Liver (tissue), 9 donors: ENCODE results near the gene WRAP73. TPM values are rescaled to one million over a fixed set of nuclear protein-coding genes. Genes with fewer than 3 reads are reported as not detected.

Experiments used
- DNase-seq: peaks from one replicate; pipeline ENCODE4 v3.0.0-alpha.2; 2017; ENCODE audit warnings: low spot score
- H3K27ac ChIP-seq, 2 donors: one replicate each; pipeline ENCODE4 v1.7.0; 2013; ENCODE audit warnings: inconsistent platforms in 2 of 2, low read length in 2 of 2, control low read depth in 1 of 2, low read depth in 1 of 2, mild to moderate bottlenecking in 1 of 2
- H3K27me3 ChIP-seq, 4 donors: one replicate each; pipeline versions ENCODE4 v1.6.1 to v1.7.0; 2013; ENCODE audit warnings: low read length in 3 of 4, inconsistent platforms in 1 of 4, mild to moderate bottlenecking in 1 of 4, moderate library complexity in 1 of 4; ENCODE audit not compliant: control insufficient read depth in 4 of 4, insufficient read depth in 4 of 4
- H3K36me3 ChIP-seq, 4 donors: one replicate each; pipeline versions ENCODE4 v1.6.1 to v1.7.0; 2013; ENCODE audit warnings: low read length in 3 of 4, mild to moderate bottlenecking in 3 of 4, low read depth in 1 of 4, moderate library complexity in 1 of 4; ENCODE audit not compliant: control insufficient read depth in 4 of 4, insufficient read depth in 3 of 4
- H3K4me1 ChIP-seq, 4 donors: one replicate each; pipeline versions ENCODE4 v1.6.1 to v1.7.0; 2013; ENCODE audit warnings: low read length in 3 of 4, mild to moderate bottlenecking in 3 of 4, moderate library complexity in 1 of 4; ENCODE audit not compliant: control insufficient read depth in 4 of 4, insufficient read depth in 4 of 4
- H3K4me3 ChIP-seq, 3 donors: one replicate each; pipeline versions ENCODE4 v1.6.1 to v1.7.0; 2013; ENCODE audit warnings: low read length in 3 of 3, control low read depth in 1 of 3, low read depth in 1 of 3, mild to moderate bottlenecking in 1 of 3
- H3K9ac ChIP-seq, 2 donors: one replicate each; pipeline ENCODE4 v1.7.0; 2013; ENCODE audit warnings: low read length in 2 of 2, mild to moderate bottlenecking in 2 of 2, moderate library complexity in 2 of 2, control low read depth in 1 of 2, low read depth in 1 of 2
- H3K9me3 ChIP-seq, 4 donors: one replicate each; pipeline versions ENCODE4 v1.6.1 to v1.7.0; 2013; ENCODE audit warnings: low read length in 3 of 4; ENCODE audit not compliant: control insufficient read depth in 4 of 4
- EGR1 ChIP-seq, 2 donors: IDR thresholded peaks; 2 replicates each; pipeline ENCODE4 v1.6.1; 2016 to 2018; ENCODE audit warnings: antibody characterized with exemption in 2 of 2, low read depth in 2 of 2
- FOXA1 ChIP-seq: IDR thresholded peaks from 2 replicates; pipeline ENCODE4 v1.6.1; 2016; ENCODE audit warnings: antibody characterized with exemption
- FOXA2 ChIP-seq: IDR thresholded peaks from 2 replicates; pipeline ENCODE4 v1.6.1; 2016; ENCODE audit warnings: antibody characterized with exemption
- GABPA ChIP-seq, 2 donors: IDR thresholded peaks in 1 of 2; conservative IDR thresholded peaks in 1 of 2; 2 replicates each; pipeline ENCODE4 v1.6.1; 2016; ENCODE audit warnings: antibody characterized with exemption in 2 of 2, mild to moderate bottlenecking in 1 of 2, moderate library complexity in 1 of 2
- HNF4A ChIP-seq, 2 donors: conservative IDR thresholded peaks; 2 replicates each; pipeline ENCODE4 v1.6.1; 2016; ENCODE audit warnings: antibody characterized with exemption in 2 of 2, mild to moderate bottlenecking in 2 of 2
- HNF4G ChIP-seq: IDR thresholded peaks from 2 replicates; pipeline ENCODE4 v1.6.1; 2016; ENCODE audit warnings: antibody characterized with exemption
- JUND ChIP-seq, 2 donors: IDR thresholded peaks; 2 replicates each; pipeline ENCODE4 v1.6.1; 2016; ENCODE audit warnings: antibody characterized with exemption in 2 of 2
- NR2F2 ChIP-seq: IDR thresholded peaks from 2 replicates; pipeline ENCODE4 v1.6.1; 2016; ENCODE audit warnings: antibody characterized with exemption
- RXRA ChIP-seq, 2 donors: IDR thresholded peaks; 2 replicates each; pipeline ENCODE4 v1.6.1; 2017 to 2018; ENCODE audit warnings: antibody characterized with exemption in 2 of 2, mild to moderate bottlenecking in 1 of 2
- SP1 ChIP-seq: IDR thresholded peaks from 2 replicates; pipeline ENCODE4 v1.6.1; 2018; ENCODE audit warnings: antibody characterized with exemption, mild to moderate bottlenecking
- TAF1 ChIP-seq: conservative IDR thresholded peaks from 2 replicates; pipeline ENCODE4 v1.6.1; 2016; ENCODE audit warnings: antibody characterized with exemption, mild to moderate bottlenecking
- YY1 ChIP-seq: IDR thresholded peaks from 2 replicates; pipeline ENCODE4 v1.6.1; 2016; ENCODE audit warnings: antibody characterized with exemption, mild to moderate bottlenecking
- ZBTB33 ChIP-seq: IDR thresholded peaks from 2 replicates; pipeline ENCODE4 v1.6.1; 2016; ENCODE audit warnings: antibody characterized with exemption
- WGBS: extraction: QIAGEN DNeasy Blood & Tissue Kit; methylation state at CpG from one replicate; pipeline ENCODE4 v1.1.7; 2013; 5-methylcytosine and 5-hydroxymethylcytosine counted together
- polyA plus RNA-seq, 2 donors: library from polyadenylated mRNA; stranded (reverse) in 1 of 2; unstranded in 1 of 2; fragments of 200-250 nt in 1 of 2; fragments of >200 nt in 1 of 2; fragmentation: Nextera tagmentation in 1 of 2; extraction: Ambion mirVana in 1 of 2; gene quantifications; one replicate each; pipeline versions ENCODE4 v1.2.1 to v1.2.3, GENCODE V29; 2013 to 2015
- total RNA-seq, 2 donors: library from RNA; depleted of rRNA; stranded (reverse); fragments of >200 nt; gene quantifications; one replicate each; pipeline ENCODE4 v1.2.3, GENCODE V29; 2014
- TF ChIP-seq, protein P1 (sequence below): IDR thresholded peaks from 2 replicates; pipeline ENCODE4 v1.6.1; 2016; ENCODE audit warnings: antibody characterized with exemption, mild to moderate bottlenecking
- TF ChIP-seq, protein P2 (sequence below): IDR thresholded peaks from 2 replicates; pipeline ENCODE4 v1.6.1; 2016; ENCODE audit warnings: antibody characterized with exemption
- TF ChIP-seq, protein P3 (sequence below): IDR thresholded peaks from 2 replicates; pipeline ENCODE4 v1.6.1; 2016; ENCODE audit warnings: antibody characterized with exemption
- donor health status: healthy.
- donor health status: healthy.
- donor health status: healthy.
- donor health status: healthy.
- donor health status: healthy.

The WRAP73 gene
- total and polyA plus RNA-seq, 4 donors: 7.6 to 14.6 (median 10.0) TPM

DNA sequence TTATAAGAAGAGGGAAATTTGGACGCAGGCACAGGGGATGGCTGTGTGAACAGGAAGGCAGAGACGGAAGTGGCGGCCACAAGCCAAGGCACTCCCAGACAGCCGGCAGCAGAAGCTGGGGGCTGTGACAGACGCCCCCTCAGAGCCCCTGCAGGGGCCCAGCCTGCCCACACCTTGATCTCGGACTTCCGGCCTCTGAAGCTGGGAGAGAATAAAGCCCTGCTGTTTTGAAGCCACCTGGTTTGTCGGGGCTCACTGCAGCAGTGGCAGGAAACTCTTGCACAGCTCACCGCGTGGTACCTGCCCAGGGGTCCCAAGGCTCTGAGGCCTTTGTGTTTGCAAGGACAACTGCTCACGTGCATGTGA, 52.3 kb downstream of the WRAP73 start:
- peaks cover 0 to 7% (median 0%) of the 10 kb centered on the region in 4 donors for H3K4me1 ChIP-seq
- DNase-seq: no peak
- 57% methylated on average over 11 of the region's 11 CpGs for WGBS
- no peak for TF ChIP-seq HNF4A (conservative IDR thresholded peaks at IDR 0.05)
- no peak for TF ChIP-seq NR2F2
- TF ChIP-seq JUND (IDR thresholded peaks at IDR 0.05): no peak
- no peak for TF ChIP-seq EGR1 (IDR thresholded peaks at IDR 0.05; ENCODE audit: low read depth in 2 of 2)
- TF ChIP-seq RXRA (IDR thresholded peaks at IDR 0.05): no peak
- TF ChIP-seq, protein P1, sequence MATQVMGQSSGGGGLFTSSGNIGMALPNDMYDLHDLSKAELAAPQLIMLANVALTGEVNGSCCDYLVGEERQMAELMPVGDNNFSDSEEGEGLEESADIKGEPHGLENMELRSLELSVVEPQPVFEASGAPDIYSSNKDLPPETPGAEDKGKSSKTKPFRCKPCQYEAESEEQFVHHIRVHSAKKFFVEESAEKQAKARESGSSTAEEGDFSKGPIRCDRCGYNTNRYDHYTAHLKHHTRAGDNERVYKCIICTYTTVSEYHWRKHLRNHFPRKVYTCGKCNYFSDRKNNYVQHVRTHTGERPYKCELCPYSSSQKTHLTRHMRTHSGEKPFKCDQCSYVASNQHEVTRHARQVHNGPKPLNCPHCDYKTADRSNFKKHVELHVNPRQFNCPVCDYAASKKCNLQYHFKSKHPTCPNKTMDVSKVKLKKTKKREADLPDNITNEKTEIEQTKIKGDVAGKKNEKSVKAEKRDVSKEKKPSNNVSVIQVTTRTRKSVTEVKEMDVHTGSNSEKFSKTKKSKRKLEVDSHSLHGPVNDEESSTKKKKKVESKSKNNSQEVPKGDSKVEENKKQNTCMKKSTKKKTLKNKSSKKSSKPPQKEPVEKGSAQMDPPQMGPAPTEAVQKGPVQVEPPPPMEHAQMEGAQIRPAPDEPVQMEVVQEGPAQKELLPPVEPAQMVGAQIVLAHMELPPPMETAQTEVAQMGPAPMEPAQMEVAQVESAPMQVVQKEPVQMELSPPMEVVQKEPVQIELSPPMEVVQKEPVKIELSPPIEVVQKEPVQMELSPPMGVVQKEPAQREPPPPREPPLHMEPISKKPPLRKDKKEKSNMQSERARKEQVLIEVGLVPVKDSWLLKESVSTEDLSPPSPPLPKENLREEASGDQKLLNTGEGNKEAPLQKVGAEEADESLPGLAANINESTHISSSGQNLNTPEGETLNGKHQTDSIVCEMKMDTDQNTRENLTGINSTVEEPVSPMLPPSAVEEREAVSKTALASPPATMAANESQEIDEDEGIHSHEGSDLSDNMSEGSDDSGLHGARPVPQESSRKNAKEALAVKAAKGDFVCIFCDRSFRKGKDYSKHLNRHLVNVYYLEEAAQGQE: no peak
- TF ChIP-seq SP1: no peak
- TF ChIP-seq TAF1: no peak
- TF ChIP-seq FOXA1: no peak
- no peak for TF ChIP-seq HNF4G
- TF ChIP-seq, protein P2, sequence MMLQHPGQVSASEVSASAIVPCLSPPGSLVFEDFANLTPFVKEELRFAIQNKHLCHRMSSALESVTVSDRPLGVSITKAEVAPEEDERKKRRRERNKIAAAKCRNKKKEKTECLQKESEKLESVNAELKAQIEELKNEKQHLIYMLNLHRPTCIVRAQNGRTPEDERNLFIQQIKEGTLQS: no peak
- no peak for TF ChIP-seq YY1
- TF ChIP-seq ZBTB33: no peak
- TF ChIP-seq, protein P3, sequence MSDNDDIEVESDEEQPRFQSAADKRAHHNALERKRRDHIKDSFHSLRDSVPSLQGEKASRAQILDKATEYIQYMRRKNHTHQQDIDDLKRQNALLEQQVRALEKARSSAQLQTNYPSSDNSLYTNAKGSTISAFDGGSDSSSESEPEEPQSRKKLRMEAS: no peak
- TF ChIP-seq GABPA (IDR thresholded peaks at IDR 0.05 in 1 of 2, conservative IDR thresholded peaks at IDR 0.05 in 1 of 2): no peak
- no peak overlapping the region for H3K27ac ChIP-seq
- no peak overlapping the region for H3K4me3 ChIP-seq
- no peaks in the 10 kb centered on the region for H3K36me3 ChIP-seq
- no peaks in the 10 kb centered on the region for H3K27me3 ChIP-seq
- H3K9me3 ChIP-seq: no peaks in the 10 kb centered on the region
- no peak overlapping the region for H3K9ac ChIP-seq

DNA sequence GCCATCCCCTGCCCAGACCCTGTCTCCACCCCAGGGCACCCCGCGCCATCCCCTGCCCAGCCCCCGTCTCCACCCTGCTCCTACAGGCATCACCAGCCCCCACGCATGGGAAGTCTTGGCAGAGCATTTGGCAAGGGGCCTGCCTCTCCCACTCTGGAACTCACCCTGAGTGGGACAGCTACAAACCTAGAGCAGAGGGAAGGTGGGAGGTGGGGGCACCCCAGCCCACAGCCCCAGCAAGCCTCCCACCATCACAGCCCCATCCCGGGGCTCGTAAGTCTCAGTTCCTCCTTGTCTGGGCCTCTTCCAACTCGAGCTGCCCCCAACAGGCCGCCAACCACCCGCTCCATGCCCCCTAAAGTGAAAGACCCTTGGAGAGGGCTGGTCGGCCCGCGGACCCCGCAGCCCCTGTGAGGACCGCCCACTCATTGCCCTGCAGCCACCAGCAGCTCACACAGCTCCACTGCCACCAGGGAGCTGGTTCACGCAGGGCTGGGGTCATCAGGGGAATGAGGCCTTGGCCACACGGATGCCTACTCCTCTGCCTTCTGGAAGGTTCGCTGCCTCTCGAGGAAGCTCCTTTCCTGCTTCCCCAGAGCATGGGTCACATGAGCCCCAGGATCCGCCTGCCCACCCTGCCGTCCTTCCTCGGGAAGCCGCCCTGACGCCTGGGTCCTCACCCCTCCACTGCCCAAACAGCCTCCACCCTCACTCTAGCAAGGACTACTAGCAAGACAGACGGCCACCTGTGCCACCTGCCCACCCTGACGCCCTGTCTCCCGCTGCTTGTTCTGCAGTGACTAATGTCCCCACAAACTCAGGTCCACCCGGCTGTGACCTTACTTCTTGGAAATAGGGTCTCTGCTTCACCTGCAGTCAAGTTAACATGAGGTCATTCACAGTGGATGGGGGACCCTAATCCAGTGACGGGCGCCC, 53.0 kb downstream of the WRAP73 start:
- Histone ChIP-seq H3K36me3 (no peaks in the 10 kb centered on the region), H3K4me3 (no peak overlapping the region), H3K27ac (no peak overlapping the region), H3K4me1 (peaks cover 0 to 7% (median 0%) of the 10 kb centered on the region in 4 donors), H3K27me3 (no peaks in the 10 kb centered on the region), H3K9me3 (no peaks in the 10 kb centered on the region), H3K9ac (no peak overlapping the region)
- WGBS: 79% methylated on average over 29 of the region's 29 CpGs
- no peak for DNase-seq
- TF ChIP-seq, protein P1: no peak
- TF ChIP-seq GABPA (IDR thresholded peaks at IDR 0.05 in 1 of 2, conservative IDR thresholded peaks at IDR 0.05 in 1 of 2) (no peak), ZBTB33 (no peak), HNF4A (conservative IDR thresholded peaks at IDR 0.05) (no peak), FOXA2 (no peak), SP1 (no peak), RXRA (IDR thresholded peaks at IDR 0.05) (no peak), FOXA1 (no peak), EGR1 (IDR thresholded peaks at IDR 0.05; ENCODE audit: low read depth in 2 of 2) (no peak), YY1 (no peak), JUND (IDR thresholded peaks at IDR 0.05) (no peak)
- TF ChIP-seq, protein P3: no peak
